Osteocyte (in vitro differentiated cells): ENCODE measurements around the gene PINK1. TPM values are rescaled to one million over a fixed set of nuclear protein-coding genes. Genes with fewer than 3 reads are reported as not detected.
A peak's percentile ranks its signal among the peaks of the same experiment; 100 is the strongest.

ENCODE experiments used
- DNase-seq: peaks from one replicate; pipeline ENCODE4 v3.0.0; 2021; ENCODE audit warnings: mixed read lengths; ENCODE audit not compliant: unreplicated experiment; ENCODE audit errors: extremely low spot score
- H3K27ac Mint-ChIP-seq: one replicate; pipeline ENCODE4 v1.8.0; 2021; ENCODE audit warnings: mild to moderate bottlenecking, mixed read lengths; ENCODE audit not compliant: unreplicated experiment
- H3K27me3 Mint-ChIP-seq: one replicate; pipeline ENCODE4 v1.8.0; 2021; ENCODE audit warnings: mixed read lengths; ENCODE audit not compliant: unreplicated experiment
- H3K36me3 Mint-ChIP-seq: one replicate; pipeline ENCODE4 v1.8.0; 2021; ENCODE audit warnings: mixed read lengths; ENCODE audit not compliant: unreplicated experiment
- H3K4me1 Mint-ChIP-seq: one replicate; pipeline ENCODE4 v1.8.0; 2021; ENCODE audit warnings: mixed read lengths; ENCODE audit not compliant: unreplicated experiment
- H3K4me3 Mint-ChIP-seq: one replicate; pipeline ENCODE4 v1.8.0; 2021; ENCODE audit warnings: mild to moderate bottlenecking, moderate library complexity, mixed read lengths; ENCODE audit not compliant: unreplicated experiment
- H3K9me3 Mint-ChIP-seq: one replicate; pipeline ENCODE4 v1.8.0; 2021; ENCODE audit warnings: mixed read lengths; ENCODE audit not compliant: unreplicated experiment
- total RNA-seq: library from RNA; stranded (reverse); gene quantifications from 2 replicates; pipeline ENCODE4 v1.2.1, GENCODE V29; 2021
- TF ChIP-seq, protein P1 (sequence below): fragments of 200-600 bp; sonication (generic); IDR thresholded peaks from 2 replicates; pipeline ENCODE4 v1.5.0; 2021; ENCODE audit warnings: antibody characterized with exemption, mild to moderate bottlenecking, moderate library complexity

PINK1 gene
- total RNA-seq, 1 donor from 2014 or later = 55.2 TPM

DNA sequence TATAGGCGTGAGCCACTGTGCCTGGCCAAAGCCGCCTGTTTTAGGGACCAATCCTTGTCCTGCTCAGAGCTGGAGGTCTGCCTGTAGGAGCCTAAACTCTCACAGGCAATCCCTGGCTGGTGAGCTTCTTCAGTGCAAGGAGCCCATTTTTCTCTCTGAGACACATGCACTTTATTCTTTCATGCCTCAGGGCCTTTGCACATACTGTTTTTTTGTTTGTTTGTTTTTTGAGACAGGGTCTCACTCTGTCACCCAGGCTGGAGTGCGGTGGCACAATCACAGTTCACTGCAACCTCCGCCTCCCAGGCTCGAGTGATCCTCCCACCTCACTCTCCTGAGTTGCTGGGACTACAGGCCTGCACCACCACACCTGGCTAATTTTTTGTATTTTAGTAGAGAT is 21.6 kb upstream of the PINK1 start:
- Mint-ChIP-seq H3K27ac (no peak overlapping the region), H3K27me3 (no peaks in the 10 kb centered on the region), H3K4me3 (no peak overlapping the region), H3K4me1 (peaks cover 31% of the 10 kb centered on the region), H3K9me3 (no peaks in the 10 kb centered on the region), H3K36me3 (no peaks in the 10 kb centered on the region)
- TF ChIP-seq, protein P1, sequence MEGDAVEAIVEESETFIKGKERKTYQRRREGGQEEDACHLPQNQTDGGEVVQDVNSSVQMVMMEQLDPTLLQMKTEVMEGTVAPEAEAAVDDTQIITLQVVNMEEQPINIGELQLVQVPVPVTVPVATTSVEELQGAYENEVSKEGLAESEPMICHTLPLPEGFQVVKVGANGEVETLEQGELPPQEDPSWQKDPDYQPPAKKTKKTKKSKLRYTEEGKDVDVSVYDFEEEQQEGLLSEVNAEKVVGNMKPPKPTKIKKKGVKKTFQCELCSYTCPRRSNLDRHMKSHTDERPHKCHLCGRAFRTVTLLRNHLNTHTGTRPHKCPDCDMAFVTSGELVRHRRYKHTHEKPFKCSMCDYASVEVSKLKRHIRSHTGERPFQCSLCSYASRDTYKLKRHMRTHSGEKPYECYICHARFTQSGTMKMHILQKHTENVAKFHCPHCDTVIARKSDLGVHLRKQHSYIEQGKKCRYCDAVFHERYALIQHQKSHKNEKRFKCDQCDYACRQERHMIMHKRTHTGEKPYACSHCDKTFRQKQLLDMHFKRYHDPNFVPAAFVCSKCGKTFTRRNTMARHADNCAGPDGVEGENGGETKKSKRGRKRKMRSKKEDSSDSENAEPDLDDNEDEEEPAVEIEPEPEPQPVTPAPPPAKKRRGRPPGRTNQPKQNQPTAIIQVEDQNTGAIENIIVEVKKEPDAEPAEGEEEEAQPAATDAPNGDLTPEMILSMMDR = no peak
- no peak for DNase-seq

DNA sequence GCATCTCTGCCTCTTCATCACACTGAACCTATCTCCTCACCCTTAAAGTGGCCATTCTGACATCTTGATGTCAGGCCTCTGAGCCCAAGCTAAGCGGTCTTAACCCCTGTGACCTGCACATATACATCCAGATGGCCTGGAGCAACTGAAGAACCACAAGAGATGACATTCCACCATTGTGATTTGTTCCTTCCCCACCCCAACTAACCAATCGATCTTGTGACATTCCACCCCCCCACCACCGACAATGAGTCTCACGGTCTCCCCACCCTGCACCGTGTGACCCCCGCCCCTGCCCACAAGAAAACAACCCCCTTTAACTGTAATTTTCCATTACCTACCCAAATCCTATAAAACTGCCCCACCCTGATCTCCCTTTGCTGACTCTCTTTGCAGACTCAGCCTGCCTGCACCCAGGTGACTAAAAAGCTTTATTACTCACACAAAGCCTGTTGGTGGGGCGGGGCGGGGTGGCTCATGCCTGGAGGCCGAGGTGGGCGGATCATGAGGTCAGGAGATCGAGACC is 21.0 kb upstream of the PINK1 start:
- Mint-ChIP-seq H3K4me1 (peaks cover 31% of the 10 kb centered on the region), H3K36me3 (no peaks in the 10 kb centered on the region), H3K9me3 (no peaks in the 10 kb centered on the region), H3K27ac (no peak overlapping the region), H3K27me3 (no peaks in the 10 kb centered on the region), H3K4me3 (no peak overlapping the region)
- no peak for DNase-seq
- TF ChIP-seq, protein P1 = no peak

DNA sequence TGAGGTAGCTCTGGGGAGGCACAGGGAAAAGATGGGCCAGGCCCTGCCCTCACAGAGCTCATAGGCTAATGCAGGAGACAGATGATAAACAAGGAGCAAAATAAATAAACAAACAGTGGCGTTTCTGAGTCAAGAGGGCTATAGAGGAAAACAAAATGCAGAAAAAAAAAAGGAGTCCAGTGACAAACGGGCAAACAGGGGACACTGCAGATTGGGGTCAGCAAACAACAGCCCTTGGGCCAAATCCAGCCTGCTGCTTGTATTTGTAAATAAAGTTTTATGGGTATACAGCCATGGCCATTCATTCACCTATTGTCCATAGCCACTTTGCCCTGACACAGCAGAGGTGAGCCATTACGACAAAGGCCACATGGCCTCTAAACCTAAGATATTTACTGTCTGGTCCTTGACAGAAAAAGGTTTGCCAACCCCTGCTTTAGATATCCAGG is 19.1 kb upstream of the PINK1 start:
- no peaks in the 10 kb centered on the region for H3K27me3 Mint-ChIP-seq
- no peaks in the 10 kb centered on the region for H3K36me3 Mint-ChIP-seq
- H3K4me1 Mint-ChIP-seq = peaks cover 31% of the 10 kb centered on the region
- H3K27ac Mint-ChIP-seq = peak overlapping the region; percentile 90
- no peak for DNase-seq
- TF ChIP-seq, protein P1 = no peak
- H3K9me3 Mint-ChIP-seq = no peaks in the 10 kb centered on the region
- no peak overlapping the region for H3K4me3 Mint-ChIP-seq

DNA sequence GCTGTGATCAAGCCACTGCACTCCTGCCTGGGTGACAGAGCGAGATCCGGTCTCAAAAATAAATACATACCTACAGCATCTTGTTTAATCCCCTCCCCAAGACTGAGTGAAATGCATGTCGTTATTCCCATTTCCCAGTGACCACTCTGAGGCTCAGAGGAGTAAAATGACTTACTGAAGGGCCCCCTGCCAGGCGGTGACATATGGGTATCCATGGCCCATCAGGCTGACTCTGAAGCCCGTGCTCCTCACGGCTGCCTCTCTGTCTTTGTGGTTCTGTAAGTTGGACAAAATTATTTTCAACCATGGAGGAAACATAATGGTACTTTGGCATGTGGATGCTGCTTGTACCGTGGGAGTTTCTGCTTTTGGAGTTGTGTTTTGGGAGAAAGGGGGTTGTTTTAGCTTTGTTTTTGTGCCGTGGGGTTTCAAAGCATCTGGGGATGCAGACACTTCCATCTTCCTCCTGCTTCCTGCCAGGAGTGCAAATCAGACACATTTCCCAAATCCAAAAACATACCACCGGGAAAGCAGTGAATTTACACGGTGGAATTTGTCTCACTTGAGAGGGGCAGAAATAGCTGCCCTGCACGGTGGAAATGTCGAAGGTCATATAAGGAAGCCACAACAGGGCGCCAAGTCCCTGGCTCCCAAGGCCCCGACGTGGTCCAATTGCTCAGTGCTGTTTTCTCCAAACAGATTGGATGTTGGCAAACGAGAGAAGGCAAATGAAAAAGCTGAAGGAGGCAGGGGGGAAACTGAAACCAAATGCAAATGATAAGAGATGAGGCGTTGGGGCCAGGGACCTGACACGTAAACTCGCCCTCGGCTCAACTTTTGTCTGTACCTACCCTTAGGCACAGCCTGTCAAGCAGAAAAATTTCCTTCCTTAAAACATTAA is 17.1 kb upstream of the PINK1 start:
- H3K9me3 Mint-ChIP-seq = no peaks in the 10 kb centered on the region
- DNase-seq = no peak
- no peak overlapping the region for H3K4me3 Mint-ChIP-seq
- no peaks in the 10 kb centered on the region for H3K36me3 Mint-ChIP-seq
- H3K27me3 Mint-ChIP-seq = no peaks in the 10 kb centered on the region
- peak overlapping the region; percentile 18 for H3K27ac Mint-ChIP-seq
- peaks cover 31% of the 10 kb centered on the region for H3K4me1 Mint-ChIP-seq
- TF ChIP-seq, protein P1 = no peak

DNA sequence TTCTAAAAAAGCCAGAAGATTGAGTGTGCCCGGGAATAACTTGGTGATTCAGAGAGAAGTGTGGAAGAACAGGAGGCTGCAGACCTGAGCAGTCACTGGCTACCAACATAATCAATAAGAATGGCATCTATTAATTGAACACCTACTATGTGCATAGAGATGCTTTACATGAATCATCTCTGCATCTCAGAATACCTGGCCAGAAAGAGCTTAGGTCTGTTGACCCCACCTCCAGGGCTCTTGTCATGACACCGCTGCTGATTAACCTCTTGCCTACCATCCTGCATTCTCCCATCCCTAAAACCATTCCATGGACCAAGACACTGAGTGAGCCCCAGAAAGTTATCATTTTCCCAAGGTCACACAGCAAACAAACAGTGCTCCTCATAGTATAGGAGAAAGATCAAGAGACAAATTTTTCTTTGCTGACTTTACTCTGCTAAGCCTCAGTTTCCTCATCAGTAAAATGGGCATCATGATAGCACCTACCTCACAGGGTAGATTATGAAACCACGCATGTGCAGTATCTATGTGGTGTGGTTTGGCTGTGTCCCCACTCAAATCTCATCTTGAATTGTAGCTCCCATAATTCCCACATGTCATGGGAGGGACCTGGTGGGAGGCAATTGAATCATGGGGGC is 16.3 kb upstream of the PINK1 start:
- no peak overlapping the region for H3K4me3 Mint-ChIP-seq

More for the DNA sequence above, 16.3 kb upstream of the PINK1 start:
- Mint-ChIP-seq H3K9me3 (no peaks in the 10 kb centered on the region), H3K27me3 (no peaks in the 10 kb centered on the region), H3K36me3 (no peaks in the 10 kb centered on the region), H3K27ac (no peak overlapping the region), H3K4me1 (peaks cover 31% of the 10 kb centered on the region)
- TF ChIP-seq, protein P1 = no peak
- no peak for DNase-seq
